ENCODE data around the gene DAND5. TPM values are rescaled to one million over a fixed set of nuclear protein-coding genes. Genes with fewer than 3 reads are reported as not detected.

The DAND5 gene
- total and polyA plus RNA-seq, 2 of the 13 experiments (the other 11 are each of a cell fraction or from before 2014, with no cell fraction given), result 0.04 TPM; not detected in 1

DNA sequence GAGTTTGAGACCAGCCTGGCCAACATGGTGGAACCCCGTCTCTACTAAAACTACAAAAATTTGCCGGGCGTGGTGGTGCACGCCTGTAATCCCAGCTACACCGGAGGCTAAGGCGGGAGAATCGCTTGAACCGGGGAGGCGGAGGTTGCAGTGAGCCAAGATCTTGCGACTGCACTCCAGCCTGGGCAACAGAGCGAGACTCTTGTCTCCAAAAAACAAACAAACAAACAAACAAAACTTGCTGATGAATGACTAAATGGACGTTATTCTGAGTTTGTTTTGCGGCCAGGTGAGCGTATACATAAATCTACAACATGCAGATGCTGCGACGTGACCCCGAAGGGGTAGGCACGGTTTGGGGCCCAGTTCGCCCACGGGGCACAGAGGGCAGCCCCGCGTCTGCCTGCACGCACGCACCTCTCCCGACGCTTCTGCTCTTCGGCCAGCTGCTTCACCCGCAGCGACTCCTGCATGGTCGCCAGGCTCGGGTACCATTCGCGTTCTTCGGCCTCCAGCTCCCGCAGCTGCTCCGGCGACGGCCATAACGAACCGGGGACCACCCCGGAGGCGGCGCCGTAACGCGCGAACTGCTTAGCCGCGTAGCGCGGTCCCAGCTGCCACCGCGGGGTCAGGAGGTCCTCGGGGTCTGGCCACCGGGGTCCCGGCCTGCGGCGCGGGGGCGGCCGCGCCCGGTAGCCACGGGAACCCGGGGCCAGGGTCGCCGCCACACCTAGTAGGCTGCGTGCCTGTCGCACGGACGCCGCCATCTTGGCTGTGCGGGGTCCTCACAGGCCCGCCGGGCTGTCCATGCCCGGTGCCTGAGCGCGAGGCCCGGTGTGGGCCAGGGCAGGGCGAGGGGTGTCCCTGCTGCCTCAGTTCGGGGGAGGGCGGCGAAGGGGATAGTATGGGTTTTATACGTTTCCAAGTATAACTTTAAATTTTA lies 12.7 kb upstream of the DAND5 start, which contains the start of gene GADD45GIP1 (continued):
- TF ChIP-seq, protein P1, sequence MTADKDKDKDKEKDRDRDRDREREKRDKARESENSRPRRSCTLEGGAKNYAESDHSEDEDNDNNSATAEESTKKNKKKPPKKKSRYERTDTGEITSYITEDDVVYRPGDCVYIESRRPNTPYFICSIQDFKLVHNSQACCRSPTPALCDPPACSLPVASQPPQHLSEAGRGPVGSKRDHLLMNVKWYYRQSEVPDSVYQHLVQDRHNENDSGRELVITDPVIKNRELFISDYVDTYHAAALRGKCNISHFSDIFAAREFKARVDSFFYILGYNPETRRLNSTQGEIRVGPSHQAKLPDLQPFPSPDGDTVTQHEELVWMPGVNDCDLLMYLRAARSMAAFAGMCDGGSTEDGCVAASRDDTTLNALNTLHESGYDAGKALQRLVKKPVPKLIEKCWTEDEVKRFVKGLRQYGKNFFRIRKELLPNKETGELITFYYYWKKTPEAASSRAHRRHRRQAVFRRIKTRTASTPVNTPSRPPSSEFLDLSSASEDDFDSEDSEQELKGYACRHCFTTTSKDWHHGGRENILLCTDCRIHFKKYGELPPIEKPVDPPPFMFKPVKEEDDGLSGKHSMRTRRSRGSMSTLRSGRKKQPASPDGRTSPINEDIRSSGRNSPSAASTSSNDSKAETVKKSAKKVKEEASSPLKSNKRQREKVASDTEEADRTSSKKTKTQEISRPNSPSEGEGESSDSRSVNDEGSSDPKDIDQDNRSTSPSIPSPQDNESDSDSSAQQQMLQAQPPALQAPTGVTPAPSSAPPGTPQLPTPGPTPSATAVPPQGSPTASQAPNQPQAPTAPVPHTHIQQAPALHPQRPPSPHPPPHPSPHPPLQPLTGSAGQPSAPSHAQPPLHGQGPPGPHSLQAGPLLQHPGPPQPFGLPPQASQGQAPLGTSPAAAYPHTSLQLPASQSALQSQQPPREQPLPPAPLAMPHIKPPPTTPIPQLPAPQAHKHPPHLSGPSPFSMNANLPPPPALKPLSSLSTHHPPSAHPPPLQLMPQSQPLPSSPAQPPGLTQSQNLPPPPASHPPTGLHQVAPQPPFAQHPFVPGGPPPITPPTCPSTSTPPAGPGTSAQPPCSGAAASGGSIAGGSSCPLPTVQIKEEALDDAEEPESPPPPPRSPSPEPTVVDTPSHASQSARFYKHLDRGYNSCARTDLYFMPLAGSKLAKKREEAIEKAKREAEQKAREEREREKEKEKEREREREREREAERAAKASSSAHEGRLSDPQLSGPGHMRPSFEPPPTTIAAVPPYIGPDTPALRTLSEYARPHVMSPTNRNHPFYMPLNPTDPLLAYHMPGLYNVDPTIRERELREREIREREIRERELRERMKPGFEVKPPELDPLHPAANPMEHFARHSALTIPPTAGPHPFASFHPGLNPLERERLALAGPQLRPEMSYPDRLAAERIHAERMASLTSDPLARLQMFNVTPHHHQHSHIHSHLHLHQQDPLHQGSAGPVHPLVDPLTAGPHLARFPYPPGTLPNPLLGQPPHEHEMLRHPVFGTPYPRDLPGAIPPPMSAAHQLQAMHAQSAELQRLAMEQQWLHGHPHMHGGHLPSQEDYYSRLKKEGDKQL (CRISPR knock-in tag; IDR thresholded peaks at IDR 0.05; ENCODE audit: low read depth), result no peak
- TF ChIP-seq ZNF83 (CRISPR knock-in tag; IDR thresholded peaks at IDR 0.05; ENCODE audit: borderline replicate concordance) (no peak), ZSCAN20 (CRISPR knock-in tag; IDR thresholded peaks at IDR 0.05; ENCODE audit: borderline replicate concordance) (no peak), GFI1 (CRISPR knock-in tag; IDR thresholded peaks at IDR 0.05; ENCODE audit: borderline replicate concordance) (peak; percentile 70; the same call in 1 of the 2 replicates), ZIK1 (CRISPR knock-in tag; IDR thresholded peaks at IDR 0.05; ENCODE audit: borderline replicate concordance, low read depth) (no peak), ZFP36 (IDR thresholded peaks at IDR 0.05; ENCODE audit: borderline replicate concordance, low read depth, low read length, partially characterized antibody) (no peak), ZNF350 (CRISPR knock-in tag; IDR thresholded peaks at IDR 0.05; ENCODE audit: borderline replicate concordance, low read depth) (no peak), ZNF570 (CRISPR knock-in tag; IDR thresholded peaks at IDR 0.05; ENCODE audit: borderline replicate concordance) (no peak), ZHX2 (IDR thresholded peaks at IDR 0.05; ENCODE audit: low read depth) (peak; percentile 68; the same call in 1 of the 2 replicates), ZHX2 (CRISPR knock-in tag; IDR thresholded peaks at IDR 0.05; ENCODE audit: borderline replicate concordance) (0 out of 2 replicates have a peak, but pooled peaks have one; percentile 72), SP140L (CRISPR knock-in tag; IDR thresholded peaks at IDR 0.05; ENCODE audit: borderline replicate concordance) (0 out of 2 replicates have a peak, but pooled peaks have one; percentile 78), BORCS8-MEF2B (CRISPR knock-in tag; IDR thresholded peaks at IDR 0.05) (peak; percentile 72; the same call in 1 of the 2 replicates)
- TF ChIP-seq, protein P2, sequence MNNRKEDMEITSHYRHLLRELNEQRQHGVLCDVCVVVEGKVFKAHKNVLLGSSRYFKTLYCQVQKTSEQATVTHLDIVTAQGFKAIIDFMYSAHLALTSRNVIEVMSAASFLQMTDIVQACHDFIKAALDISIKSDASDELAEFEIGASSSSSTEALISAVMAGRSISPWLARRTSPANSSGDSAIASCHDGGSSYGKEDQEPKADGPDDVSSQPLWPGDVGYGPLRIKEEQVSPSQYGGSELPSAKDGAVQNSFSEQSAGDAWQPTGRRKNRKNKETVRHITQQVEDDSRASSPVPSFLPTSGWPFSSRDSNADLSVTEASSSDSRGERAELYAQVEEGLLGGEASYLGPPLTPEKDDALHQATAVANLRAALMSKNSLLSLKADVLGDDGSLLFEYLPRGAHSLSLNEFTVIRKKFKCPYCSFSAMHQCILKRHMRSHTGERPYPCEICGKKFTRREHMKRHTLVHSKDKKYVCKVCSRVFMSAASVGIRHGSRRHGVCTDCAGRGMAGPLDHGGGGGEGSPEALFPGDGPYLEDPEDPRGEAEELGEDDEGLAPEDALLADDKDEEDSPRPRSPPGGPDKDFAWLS (CRISPR knock-in tag; IDR thresholded peaks at IDR 0.05; ENCODE audit: borderline replicate concordance), result no peak

Measured in HepG2 (cell line).